Endothelial cell of umbilical vein (primary cell): ENCODE results near the gene PCDHB16.

Experiments
- EZH2 ChIP-seq: IDR thresholded peaks from 2 replicates; pipeline ENCODE4 v1.6.1; 2012; ENCODE audit warnings: borderline replicate concordance, low read depth, mild to moderate bottlenecking, moderate library complexity, low read length, inconsistent platforms; ENCODE audit not compliant: severe bottlenecking
- FOS ChIP-seq: IDR thresholded peaks from 2 replicates; pipeline ENCODE4 v1.6.1; 2011; ENCODE audit warnings: mild to moderate bottlenecking, low read length, moderate library complexity, borderline replicate concordance; ENCODE audit not compliant: insufficient read depth
- JUN ChIP-seq: IDR thresholded peaks from 2 replicates; pipeline ENCODE4 v1.6.1; 2011; ENCODE audit warnings: borderline replicate concordance, low read depth; ENCODE audit not compliant: insufficient read length, insufficient read depth
- MYC ChIP-seq: IDR thresholded peaks from one replicate; pipeline ENCODE4 v1.6.1; 2011; ENCODE audit warnings: mild to moderate bottlenecking, low read depth, low read length
- POLR2A ChIP-seq: IDR thresholded peaks from 2 replicates; pipeline ENCODE4 v1.6.1; 2012; ENCODE audit warnings: low read depth, mild to moderate bottlenecking, control low read depth, low read length
- POLR2AphosphoS5 ChIP-seq: IDR thresholded peaks from 2 replicates; pipeline ENCODE4 v1.6.1; 2012; ENCODE audit warnings: low read depth, mild to moderate bottlenecking, control low read depth, low read length, moderate library complexity; ENCODE audit not compliant: insufficient read depth
- TF ChIP-seq, protein P1 (sequence below), 2 donors: IDR thresholded peaks; 1 replicate in 1 of 2; 2 replicates in 1 of 2; pipeline ENCODE4 v1.5.1; 2011; ENCODE audit warnings: low read length in 2 of 2, mild to moderate bottlenecking in 2 of 2, moderate library complexity in 2 of 2, control low read depth in 1 of 2, inconsistent platforms in 1 of 2, low read depth in 1 of 2; ENCODE audit not compliant: insufficient read depth in 1 of 2; ENCODE audit errors: extremely low read depth in 1 of 2
- TF ChIP-seq, protein P2 (sequence below): IDR thresholded peaks from 2 replicates; pipeline ENCODE4 v1.6.1; 2011; ENCODE audit not compliant: insufficient read depth, insufficient read length

DNA sequence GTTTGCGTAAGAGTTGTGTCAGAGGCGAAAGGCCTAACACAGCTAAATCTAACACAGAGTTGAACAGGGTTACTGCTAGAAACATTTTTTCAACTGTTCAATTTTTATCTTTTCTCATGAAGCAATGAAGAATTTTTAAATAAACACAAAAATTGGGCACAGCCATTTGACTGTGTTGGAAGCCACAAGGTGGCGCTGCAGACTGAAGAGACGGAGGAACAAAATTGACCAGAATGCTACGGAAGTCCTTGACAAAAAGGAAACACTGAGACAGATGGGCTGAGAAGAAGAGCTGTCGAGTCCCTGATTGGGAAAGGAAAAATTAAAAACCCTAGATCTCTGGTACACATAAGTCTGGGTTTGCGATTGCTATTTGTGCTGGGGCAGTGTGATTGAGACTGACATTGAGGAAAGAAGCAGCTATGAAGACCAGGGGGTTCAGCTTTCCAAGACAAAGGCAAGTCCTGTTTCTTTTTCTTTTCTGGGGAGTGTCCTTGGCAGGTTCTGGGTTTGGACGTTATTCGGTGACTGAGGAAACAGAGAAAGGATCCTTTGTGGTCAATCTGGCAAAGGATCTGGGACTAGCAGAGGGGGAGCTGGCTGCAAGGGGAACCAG, 4.8 kb downstream of the PCDHB16 start, which contains the start of gene PCDHB9:
- TF ChIP-seq, protein P1, sequence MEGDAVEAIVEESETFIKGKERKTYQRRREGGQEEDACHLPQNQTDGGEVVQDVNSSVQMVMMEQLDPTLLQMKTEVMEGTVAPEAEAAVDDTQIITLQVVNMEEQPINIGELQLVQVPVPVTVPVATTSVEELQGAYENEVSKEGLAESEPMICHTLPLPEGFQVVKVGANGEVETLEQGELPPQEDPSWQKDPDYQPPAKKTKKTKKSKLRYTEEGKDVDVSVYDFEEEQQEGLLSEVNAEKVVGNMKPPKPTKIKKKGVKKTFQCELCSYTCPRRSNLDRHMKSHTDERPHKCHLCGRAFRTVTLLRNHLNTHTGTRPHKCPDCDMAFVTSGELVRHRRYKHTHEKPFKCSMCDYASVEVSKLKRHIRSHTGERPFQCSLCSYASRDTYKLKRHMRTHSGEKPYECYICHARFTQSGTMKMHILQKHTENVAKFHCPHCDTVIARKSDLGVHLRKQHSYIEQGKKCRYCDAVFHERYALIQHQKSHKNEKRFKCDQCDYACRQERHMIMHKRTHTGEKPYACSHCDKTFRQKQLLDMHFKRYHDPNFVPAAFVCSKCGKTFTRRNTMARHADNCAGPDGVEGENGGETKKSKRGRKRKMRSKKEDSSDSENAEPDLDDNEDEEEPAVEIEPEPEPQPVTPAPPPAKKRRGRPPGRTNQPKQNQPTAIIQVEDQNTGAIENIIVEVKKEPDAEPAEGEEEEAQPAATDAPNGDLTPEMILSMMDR (IDR thresholded peaks at IDR 0.05; ENCODE audit: extremely low read depth in 1 of 2, insufficient read depth in 1 of 2, low read depth in 1 of 2, low read length in 2 of 2) = peak; percentile 23 to 50
- TF ChIP-seq POLR2A = no peak
- TF ChIP-seq, protein P2, sequence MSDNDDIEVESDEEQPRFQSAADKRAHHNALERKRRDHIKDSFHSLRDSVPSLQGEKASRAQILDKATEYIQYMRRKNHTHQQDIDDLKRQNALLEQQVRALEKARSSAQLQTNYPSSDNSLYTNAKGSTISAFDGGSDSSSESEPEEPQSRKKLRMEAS = no peak
- TF ChIP-seq POLR2AphosphoS5 = no peak
- no peak for TF ChIP-seq EZH2
- TF ChIP-seq MYC = no peak
- TF ChIP-seq JUN = no peak
- TF ChIP-seq FOS = no peak
